Measurements from ENCODE around the gene ARHGEF10L. TPM values are rescaled to one million over a fixed set of nuclear protein-coding genes. Genes with fewer than 3 reads are reported as not detected.

The ARHGEF10L gene
- total RNA-seq, 4 donors from 2014 or later, result 38.5 to 73.8 (median 41.7) TPM

GRCh38 chr1:17662786-17663185 lies 123.3 kb downstream of the ARHGEF10L start:
- no peak overlapping the region for H3K4me3 ChIP-seq
- TF ChIP-seq POLR2A (IDR thresholded peaks at IDR 0.05), result no peak
- TF ChIP-seq, protein P1, sequence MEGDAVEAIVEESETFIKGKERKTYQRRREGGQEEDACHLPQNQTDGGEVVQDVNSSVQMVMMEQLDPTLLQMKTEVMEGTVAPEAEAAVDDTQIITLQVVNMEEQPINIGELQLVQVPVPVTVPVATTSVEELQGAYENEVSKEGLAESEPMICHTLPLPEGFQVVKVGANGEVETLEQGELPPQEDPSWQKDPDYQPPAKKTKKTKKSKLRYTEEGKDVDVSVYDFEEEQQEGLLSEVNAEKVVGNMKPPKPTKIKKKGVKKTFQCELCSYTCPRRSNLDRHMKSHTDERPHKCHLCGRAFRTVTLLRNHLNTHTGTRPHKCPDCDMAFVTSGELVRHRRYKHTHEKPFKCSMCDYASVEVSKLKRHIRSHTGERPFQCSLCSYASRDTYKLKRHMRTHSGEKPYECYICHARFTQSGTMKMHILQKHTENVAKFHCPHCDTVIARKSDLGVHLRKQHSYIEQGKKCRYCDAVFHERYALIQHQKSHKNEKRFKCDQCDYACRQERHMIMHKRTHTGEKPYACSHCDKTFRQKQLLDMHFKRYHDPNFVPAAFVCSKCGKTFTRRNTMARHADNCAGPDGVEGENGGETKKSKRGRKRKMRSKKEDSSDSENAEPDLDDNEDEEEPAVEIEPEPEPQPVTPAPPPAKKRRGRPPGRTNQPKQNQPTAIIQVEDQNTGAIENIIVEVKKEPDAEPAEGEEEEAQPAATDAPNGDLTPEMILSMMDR (IDR thresholded peaks at IDR 0.05), result no peak
- no peak for TF ChIP-seq EP300 (IDR thresholded peaks at IDR 0.05)
- 88 to 94% methylated on average over 8 to 9 of the region's 9 CpGs for WGBS, 2 donors
- no peak for DNase-seq (ENCODE audit: low spot score in 2 of 2)
- no peak overlapping the region for H3K27ac ChIP-seq
- no peaks in the 10 kb centered on the region for H3K9me3 ChIP-seq
- H3K36me3 ChIP-seq, result peaks cover 0 to 88% (median 0%) of the 10 kb centered on the region in 3 donors
- no peaks in the 10 kb centered on the region for H3K4me1 ChIP-seq
- H3K27me3 ChIP-seq, result no peaks in the 10 kb centered on the region

- no peak for DNase-seq (ENCODE audit: low spot score in 2 of 2)
- Histone ChIP-seq H3K9me3 (no peaks in the 10 kb centered on the region), H3K36me3 (peaks cover 0 to 88% (median 0%) of the 10 kb centered on the region in 3 donors), H3K4me1 (no peaks in the 10 kb centered on the region), H3K27me3 (no peaks in the 10 kb centered on the region), H3K4me3 (no peak overlapping the region), H3K27ac (no peak overlapping the region)
- 88 to 90% methylated on average over 5 of the region's 5 CpGs for WGBS, 2 donors
- TF ChIP-seq, protein P1 (IDR thresholded peaks at IDR 0.05), result no peak
- no peak for TF ChIP-seq EP300 (IDR thresholded peaks at IDR 0.05)
Observed at GRCh38 chr1:17663646-17664045, 124.1 kb downstream of the ARHGEF10L start.

GRCh38 chr1:17664322-17664721 lies 124.8 kb downstream of the ARHGEF10L start:
- no peak for TF ChIP-seq EP300 (IDR thresholded peaks at IDR 0.05)
- TF ChIP-seq, protein P1 (IDR thresholded peaks at IDR 0.05), result no peak
- no peak overlapping the region for H3K4me3 ChIP-seq
- H3K27ac ChIP-seq, result no peak overlapping the region
- H3K9me3 ChIP-seq, result no peaks in the 10 kb centered on the region
- H3K36me3 ChIP-seq, result peaks cover 0 to 85% (median 0%) of the 10 kb centered on the region in 3 donors
- H3K27me3 ChIP-seq, result no peaks in the 10 kb centered on the region
- no peaks in the 10 kb centered on the region for H3K4me1 ChIP-seq
- no peak for DNase-seq (ENCODE audit: low spot score in 2 of 2)
- WGBS, 2 donors, result 75 to 79% methylated on average over 11 of the region's 11 CpGs

- peaks cover 0 to 83% (median 0%) of the 10 kb centered on the region in 3 donors for H3K36me3 ChIP-seq
- TF ChIP-seq POLR2A (IDR thresholded peaks at IDR 0.05) (no peak), EP300 (IDR thresholded peaks at IDR 0.05) (no peak)
- TF ChIP-seq, protein P1 (IDR thresholded peaks at IDR 0.05), result no peak
- H3K27me3 ChIP-seq, result no peaks in the 10 kb centered on the region
- H3K4me1 ChIP-seq, result no peaks in the 10 kb centered on the region
- no peaks in the 10 kb centered on the region for H3K9me3 ChIP-seq
- DNase-seq (ENCODE audit: low spot score in 2 of 2), result no peak
- H3K27ac ChIP-seq, result no peak overlapping the region
- no peak overlapping the region for H3K4me3 ChIP-seq
- WGBS, 2 donors, result 92 to 94% methylated on average over 8 of the region's 8 CpGs
Observed at GRCh38 chr1:17665054-17665453, 125.6 kb downstream of the ARHGEF10L start.

- Histone ChIP-seq H3K4me1 (no peaks in the 10 kb centered on the region), H3K27ac (no peak overlapping the region), H3K36me3 (peaks cover 0 to 83% (median 0%) of the 10 kb centered on the region in 3 donors), H3K4me3 (no peak overlapping the region), H3K9me3 (no peaks in the 10 kb centered on the region), H3K27me3 (no peaks in the 10 kb centered on the region)
- 69 to 72% methylated on average over 5 of the region's 5 CpGs for WGBS, 2 donors
- DNase-seq (ENCODE audit: low spot score in 2 of 2), result no peak
- TF ChIP-seq EP300 (IDR thresholded peaks at IDR 0.05) (no peak), POLR2A (IDR thresholded peaks at IDR 0.05) (no peak)
- TF ChIP-seq, protein P1 (IDR thresholded peaks at IDR 0.05), result no peak
Observed at GRCh38 chr1:17665950-17666720, 126.6 kb downstream of the ARHGEF10L start.
